Measurements from ENCODE around the gene TBC1D22B. TPM values are rescaled to one million over a fixed set of nuclear protein-coding genes. Genes with fewer than 3 reads are reported as not detected.

TBC1D22B gene
- total and polyA plus RNA-seq, 3 donors from 2014 or later: 23.1 to 36.4 (median 25.6) TPM

- H3K4me3 ChIP-seq: no peak overlapping the region
- WGBS, 2 donors: 91 to 95% methylated on average over 13 of the region's 13 CpGs
- no peaks in the 10 kb centered on the region for H3K36me3 ChIP-seq (ENCODE audit: low read depth, missing control alignments)
- DNase-seq: no peak
- intact Hi-C loops (cut with DNase I; ENCODE audit: low total_unique reads): no loop called here
- no peak overlapping the region for H3K27ac ChIP-seq
- no peaks in the 10 kb centered on the region for H3K27me3 ChIP-seq
- no peak for TF ChIP-seq POLR2A (IDR thresholded peaks at IDR 0.05)
- TF ChIP-seq, protein P1, sequence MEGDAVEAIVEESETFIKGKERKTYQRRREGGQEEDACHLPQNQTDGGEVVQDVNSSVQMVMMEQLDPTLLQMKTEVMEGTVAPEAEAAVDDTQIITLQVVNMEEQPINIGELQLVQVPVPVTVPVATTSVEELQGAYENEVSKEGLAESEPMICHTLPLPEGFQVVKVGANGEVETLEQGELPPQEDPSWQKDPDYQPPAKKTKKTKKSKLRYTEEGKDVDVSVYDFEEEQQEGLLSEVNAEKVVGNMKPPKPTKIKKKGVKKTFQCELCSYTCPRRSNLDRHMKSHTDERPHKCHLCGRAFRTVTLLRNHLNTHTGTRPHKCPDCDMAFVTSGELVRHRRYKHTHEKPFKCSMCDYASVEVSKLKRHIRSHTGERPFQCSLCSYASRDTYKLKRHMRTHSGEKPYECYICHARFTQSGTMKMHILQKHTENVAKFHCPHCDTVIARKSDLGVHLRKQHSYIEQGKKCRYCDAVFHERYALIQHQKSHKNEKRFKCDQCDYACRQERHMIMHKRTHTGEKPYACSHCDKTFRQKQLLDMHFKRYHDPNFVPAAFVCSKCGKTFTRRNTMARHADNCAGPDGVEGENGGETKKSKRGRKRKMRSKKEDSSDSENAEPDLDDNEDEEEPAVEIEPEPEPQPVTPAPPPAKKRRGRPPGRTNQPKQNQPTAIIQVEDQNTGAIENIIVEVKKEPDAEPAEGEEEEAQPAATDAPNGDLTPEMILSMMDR (IDR thresholded peaks at IDR 0.05): no peak
- H3K9me3 ChIP-seq: no peaks in the 10 kb centered on the region
- H3K4me1 ChIP-seq: no peaks in the 10 kb centered on the region
Observed at GRCh38 chr6:37313723-37314486, 56.3 kb downstream of the TBC1D22B start.

- H3K27me3 ChIP-seq: no peaks in the 10 kb centered on the region
- H3K27ac ChIP-seq: no peak overlapping the region
- TF ChIP-seq, protein P1 (IDR thresholded peaks at IDR 0.05): peak; percentile 29 to 35 (median 31)
- TF ChIP-seq POLR2A (IDR thresholded peaks at IDR 0.05): no peak
- H3K4me1 ChIP-seq: no peaks in the 10 kb centered on the region
- peak; percentile 66 for DNase-seq
- no peaks in the 10 kb centered on the region for H3K36me3 ChIP-seq (ENCODE audit: low read depth, missing control alignments)
- no peaks in the 10 kb centered on the region for H3K9me3 ChIP-seq
- 66 to 67% methylated on average over 6 of the region's 6 CpGs for WGBS, 2 donors
- no peak overlapping the region for H3K4me3 ChIP-seq
- intact Hi-C loops (cut with DNase I; ENCODE audit: low total_unique reads): no loop called here
Observed at GRCh38 chr6:37314487-37315156, 57.0 kb downstream of the TBC1D22B start.

DNA sequence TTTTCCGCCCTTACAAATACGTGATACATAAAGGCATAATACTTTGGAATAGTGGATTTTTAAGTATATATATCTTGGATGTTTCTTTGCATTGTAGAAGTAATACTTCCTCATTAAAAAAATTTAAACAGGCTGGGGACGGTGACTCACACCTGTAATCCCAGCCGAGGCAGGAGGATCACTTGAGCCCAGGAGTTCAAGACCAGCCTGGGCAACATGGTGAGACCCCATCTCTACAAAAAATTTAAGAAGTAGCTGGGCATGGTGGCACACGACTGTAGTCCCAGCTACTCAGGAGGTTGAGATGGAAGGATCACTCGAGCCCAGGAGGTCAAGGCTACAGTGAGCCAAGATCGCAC lies 57.6 kb downstream of the TBC1D22B start:
- Histone ChIP-seq H3K4me3 (no peak overlapping the region), H3K36me3 (ENCODE audit: low read depth, missing control alignments) (no peaks in the 10 kb centered on the region), H3K9me3 (no peaks in the 10 kb centered on the region), H3K4me1 (no peaks in the 10 kb centered on the region), H3K27ac (no peak overlapping the region), H3K27me3 (no peaks in the 10 kb centered on the region)
- no peak for TF ChIP-seq POLR2A (IDR thresholded peaks at IDR 0.05)
- TF ChIP-seq, protein P1 (IDR thresholded peaks at IDR 0.05): no peak
- DNase-seq: no peak
- intact Hi-C loops (cut with DNase I; ENCODE audit: low total_unique reads): no loop called here
- WGBS, 2 donors: 73 to 87% methylated on average over 7 of the region's 7 CpGs

DNA sequence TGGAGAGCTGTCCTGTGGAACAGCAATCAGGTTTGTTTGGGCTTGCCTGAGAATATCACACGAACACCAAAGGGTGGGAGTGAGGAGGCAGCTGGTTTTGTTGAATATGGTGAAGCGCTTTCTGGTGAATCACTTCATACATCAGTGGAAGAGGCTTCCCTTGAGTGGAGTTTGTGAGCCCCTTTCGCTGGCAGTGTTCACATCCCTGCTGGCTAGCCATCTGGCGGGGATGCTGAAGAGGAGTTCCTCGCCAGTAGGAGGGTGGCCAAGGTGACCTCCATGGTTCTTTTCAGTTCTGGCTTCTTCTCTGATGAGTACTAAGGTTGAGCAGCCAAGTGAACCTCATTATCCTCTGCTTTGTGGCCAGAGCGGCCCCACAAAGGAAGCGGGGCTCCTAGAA lies 58.5 kb downstream of the TBC1D22B start:
- H3K27me3 ChIP-seq: no peaks in the 10 kb centered on the region
- 88% methylated on average over 6 to 7 of the region's 7 CpGs for WGBS, 2 donors
- H3K27ac ChIP-seq: no peak overlapping the region
- DNase-seq: no peak
- H3K4me3 ChIP-seq: no peak overlapping the region
- intact Hi-C loops (cut with DNase I; ENCODE audit: low total_unique reads): no loop called here
- TF ChIP-seq POLR2A (IDR thresholded peaks at IDR 0.05): no peak
- TF ChIP-seq, protein P1 (IDR thresholded peaks at IDR 0.05): no peak
- no peaks in the 10 kb centered on the region for H3K9me3 ChIP-seq
- H3K36me3 ChIP-seq (ENCODE audit: low read depth, missing control alignments): no peaks in the 10 kb centered on the region
- H3K4me1 ChIP-seq: no peaks in the 10 kb centered on the region
